ENCODE data around the gene CABCOCO1. TPM values are rescaled to one million over a fixed set of nuclear protein-coding genes. Genes with fewer than 3 reads are reported as not detected.

The CABCOCO1 gene
- polyA plus RNA-seq, 4 donors, result 2.2 to 5.5 (median 3.4) TPM

GRCh38 chr10:61752111-61753011 lies 89.6 kb downstream of the CABCOCO1 start:
- peak; percentile 23 to 65 (median 34) for DNase-seq (ENCODE audit: low read depth in 4 of 4, low spot score in 3 of 4)

- no peak for DNase-seq (ENCODE audit: low read depth in 4 of 4, low spot score in 3 of 4)
Observed at GRCh38 chr10:61753453-61753852, 90.7 kb downstream of the CABCOCO1 start.

GRCh38 chr10:61754587-61755550 lies 92.1 kb downstream of the CABCOCO1 start:
- DNase-seq (ENCODE audit: low read depth in 4 of 4, low spot score in 3 of 4), result no peak

DNA sequence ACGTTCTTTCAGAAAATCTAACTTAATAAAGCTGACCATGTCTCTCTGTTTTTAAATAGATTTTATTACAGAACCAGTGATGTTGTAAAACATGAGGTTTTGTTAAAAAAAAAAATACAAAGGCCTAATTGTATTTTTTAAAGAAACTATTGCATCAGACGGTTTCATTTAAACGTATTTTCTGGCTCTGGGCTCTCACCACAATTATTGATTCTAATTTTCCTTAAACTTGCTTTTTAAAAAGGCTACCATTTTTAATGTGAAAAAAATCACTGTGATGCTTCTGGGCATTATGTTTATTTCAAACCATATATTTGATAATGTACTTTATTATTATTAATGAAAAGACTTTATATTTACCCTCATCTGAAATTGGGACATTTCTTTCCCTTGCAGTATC lies 94.3 kb downstream of the CABCOCO1 start:
- no peak for DNase-seq (ENCODE audit: low read depth in 4 of 4, low spot score in 3 of 4)

- no peak for DNase-seq (ENCODE audit: low read depth in 4 of 4, low spot score in 3 of 4)
Observed at GRCh38 chr10:61757525-61758397, 95.0 kb downstream of the CABCOCO1 start.

- DNase-seq (ENCODE audit: low read depth in 4 of 4, low spot score in 3 of 4), result no peak
Observed at GRCh38 chr10:61758433-61758832, 95.7 kb downstream of the CABCOCO1 start.

DNA sequence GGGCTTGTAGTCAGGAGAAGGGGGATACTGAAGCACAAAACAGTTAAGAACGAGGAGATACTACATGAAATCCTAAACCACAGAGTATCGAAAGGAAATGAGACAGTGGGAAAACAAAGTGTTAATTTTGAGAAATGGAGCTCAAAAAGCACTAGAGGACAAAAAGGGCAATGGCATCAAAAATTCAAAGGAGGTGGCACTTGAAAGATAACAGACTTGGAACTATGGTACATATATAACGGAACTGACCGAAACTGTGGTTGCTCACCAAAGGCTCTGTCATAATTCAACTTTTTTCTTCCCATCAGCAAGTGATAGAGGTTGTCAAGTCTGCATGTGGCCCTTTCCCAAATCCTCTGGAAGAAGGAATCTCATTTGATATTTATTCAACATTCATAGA lies 97.0 kb downstream of the CABCOCO1 start:
- no peak for DNase-seq (ENCODE audit: low read depth in 4 of 4, low spot score in 3 of 4)

- no peak for DNase-seq (ENCODE audit: low read depth in 4 of 4, low spot score in 3 of 4)
Observed at GRCh38 chr10:61760943-61761824, 98.5 kb downstream of the CABCOCO1 start.

- no peak for DNase-seq (ENCODE audit: low read depth in 4 of 4, low spot score in 3 of 4)
Observed at GRCh38 chr10:61761825-61762217, 99.1 kb downstream of the CABCOCO1 start.

- no peak for DNase-seq (ENCODE audit: low read depth in 4 of 4, low spot score in 3 of 4)
Observed at GRCh38 chr10:61763778-61764177, 101.0 kb downstream of the CABCOCO1 start.

GRCh38 chr10:61764486-61764885 lies 101.8 kb downstream of the CABCOCO1 start:
- DNase-seq (ENCODE audit: low read depth in 4 of 4, low spot score in 3 of 4), result no peak

- DNase-seq (ENCODE audit: low read depth in 4 of 4, low spot score in 3 of 4), result no peak
Observed at GRCh38 chr10:61765176-61766087, 102.7 kb downstream of the CABCOCO1 start.

GRCh38 chr10:61766927-61767326 lies 104.2 kb downstream of the CABCOCO1 start:
- no peak for DNase-seq (ENCODE audit: low read depth in 4 of 4, low spot score in 3 of 4)

DNA sequence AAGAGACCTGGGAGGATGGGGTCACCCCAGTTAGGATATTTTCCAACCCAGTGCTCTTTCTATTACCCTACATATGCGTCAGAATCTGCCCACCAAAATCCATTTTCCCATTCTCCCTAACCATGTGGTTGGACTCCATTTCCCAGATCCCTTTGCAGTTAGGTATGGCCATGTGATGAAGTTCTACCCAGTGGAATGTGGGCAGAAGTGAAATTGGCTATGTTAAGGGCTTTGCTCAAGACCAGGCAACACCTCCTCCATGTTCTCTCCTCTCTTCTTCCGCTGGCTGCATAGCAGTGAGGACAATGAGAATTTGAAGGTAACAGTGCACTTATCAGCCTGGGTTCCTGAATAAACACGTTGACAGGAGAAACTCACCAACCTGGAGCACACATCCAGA lies 111.3 kb downstream of the CABCOCO1 start:
- no peak for DNase-seq (ENCODE audit: low read depth in 4 of 4, low spot score in 3 of 4)

GRCh38 chr10:61775111-61775510 lies 112.4 kb downstream of the CABCOCO1 start:
- DNase-seq (ENCODE audit: low read depth in 4 of 4, low spot score in 3 of 4), result no peak

DNA sequence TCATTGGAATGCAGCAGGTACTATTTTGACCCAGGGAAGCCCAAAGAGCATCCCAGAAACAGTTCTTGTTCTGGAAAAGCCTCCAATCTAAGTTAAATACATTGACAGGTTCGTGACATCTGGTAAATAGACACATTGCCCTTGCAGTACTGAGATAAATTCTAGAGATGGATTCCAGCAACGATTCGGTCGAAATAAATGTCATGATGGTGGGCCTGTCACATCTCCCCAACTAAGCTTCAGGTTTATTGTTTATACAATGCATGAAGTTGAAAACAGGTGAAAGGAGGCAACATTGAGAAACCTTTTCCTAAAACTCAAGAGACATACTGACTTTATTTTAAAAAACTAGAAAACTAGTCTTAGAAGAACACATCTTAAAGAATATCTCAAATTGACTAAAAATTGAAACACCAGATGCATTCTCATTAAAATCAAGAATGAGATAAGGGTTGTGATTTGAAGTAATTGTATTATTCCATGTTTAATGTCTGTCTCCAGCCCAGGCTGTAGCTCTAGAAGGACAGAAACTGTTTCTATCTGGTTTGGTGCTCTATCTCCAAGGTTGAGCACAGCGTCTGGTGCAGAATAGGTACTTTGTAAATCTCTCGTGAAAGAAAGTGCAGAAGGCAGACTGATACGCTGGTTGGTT lies 114.0 kb downstream of the CABCOCO1 start:
- DNase-seq (ENCODE audit: low read depth in 4 of 4, low spot score in 3 of 4), result no peak

- no peak for DNase-seq (ENCODE audit: low read depth in 4 of 4, low spot score in 3 of 4)
Observed at GRCh38 chr10:61778137-61778536, 115.4 kb downstream of the CABCOCO1 start.

DNA sequence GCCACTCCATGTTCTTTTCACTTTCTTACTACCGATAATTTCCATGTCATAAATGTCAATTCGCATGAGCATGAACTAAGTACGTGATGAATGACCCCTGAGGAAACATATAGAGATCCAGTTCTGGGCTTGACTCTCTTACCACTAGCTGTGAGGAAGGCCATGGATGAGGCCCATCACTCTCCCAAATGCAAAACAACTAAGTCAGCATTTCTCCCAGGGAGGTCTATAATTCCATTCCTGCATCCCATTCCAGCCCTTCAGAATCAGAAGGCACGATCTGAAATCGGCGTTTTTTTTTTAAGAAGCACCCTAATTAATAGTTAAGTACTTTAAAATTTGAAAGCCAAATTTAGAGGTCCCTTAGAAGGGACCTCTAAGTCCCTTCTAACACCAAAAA lies 116.5 kb downstream of the CABCOCO1 start:
- no peak for DNase-seq (ENCODE audit: low read depth in 4 of 4, low spot score in 3 of 4)
